Neural cell (in vitro differentiated cells): ENCODE data around the gene MIB1. TPM values are rescaled to one million over a fixed set of nuclear protein-coding genes. Genes with fewer than 3 reads are reported as not detected.

Experiments used
- H2AFZ ChIP-seq: fragments of 200-600, 300-800 bp; sonication (generic), shearing (Covaris generic); 2 replicates; pipeline ENCODE4 v1.6.0; 2014; ENCODE audit warnings: low read depth, mild to moderate bottlenecking, antibody characterized with exemption, low read length, moderate library complexity
- H3F3A ChIP-seq: fragments of 200-600 bp; shearing (Covaris generic); 2 replicates; pipeline ENCODE4 v1.6.1; 2016; ENCODE audit warnings: mild to moderate bottlenecking, moderate library complexity, mixed read lengths, antibody characterized with exemption, low read length; ENCODE audit not compliant: insufficient read depth, poor library complexity, severe bottlenecking
- H3K27ac ChIP-seq: fragments of 200-600, 300-800 bp; sonication (generic), shearing (Covaris generic); 2 replicates; pipeline ENCODE4 v1.5.1; 2014; ENCODE audit warnings: mild to moderate bottlenecking, low read length, moderate library complexity
- H3K27me3 ChIP-seq: fragments of 300-800, 200-600 bp; sonication (generic), shearing (Covaris generic); 2 replicates; pipeline ENCODE4 v1.6.0; 2014; ENCODE audit warnings: mild to moderate bottlenecking, low read depth, low read length, moderate library complexity; ENCODE audit not compliant: insufficient read depth
- H3K36me3 ChIP-seq: fragments of 300-800, 200-600 bp; sonication (generic), shearing (Covaris generic); 2 replicates; pipeline ENCODE4 v1.5.1; 2014; ENCODE audit warnings: mild to moderate bottlenecking, antibody characterized with exemption, low read length, moderate library complexity; ENCODE audit not compliant: insufficient read depth
- H3K4me2 ChIP-seq: fragments of 300-800, 200-600 bp; sonication (generic), shearing (Covaris generic); 2 replicates; pipeline ENCODE4 v1.6.0; 2014; ENCODE audit warnings: mild to moderate bottlenecking, low read length
- H3K4me3 ChIP-seq: fragments of 300-800, 200-600 bp; sonication (generic), shearing (Covaris generic); 2 replicates; pipeline ENCODE4 v1.5.1; 2014; ENCODE audit warnings: mild to moderate bottlenecking, low read length, moderate library complexity
- H3K79me2 ChIP-seq: fragments of 200-600 bp; shearing (Covaris generic); replicated peaks from 2 replicates; pipeline ENCODE4 v1.6.0; 2014; ENCODE audit warnings: mild to moderate bottlenecking, low read length, moderate library complexity; ENCODE audit not compliant: insufficient read depth
- H3K9ac ChIP-seq: fragments of 300-800, 200-600 bp; sonication (generic), shearing (Covaris generic); 2 replicates; pipeline ENCODE4 v1.6.1; 2016; ENCODE audit warnings: mild to moderate bottlenecking, low read length, mixed read lengths
- H3K9me2 ChIP-seq: fragments of 200-600 bp; shearing (Covaris generic); 2 replicates; pipeline ENCODE4 v1.6.1; 2016; ENCODE audit warnings: mild to moderate bottlenecking, low read length, mixed read lengths; ENCODE audit not compliant: insufficient read depth
- H3K9me3 ChIP-seq: fragments of 200-600, 300-800 bp; sonication (generic), shearing (Covaris generic); 2 replicates; pipeline ENCODE4 v1.6.1; 2016; ENCODE audit warnings: mild to moderate bottlenecking, mixed run types, low read length, moderate library complexity, mixed read lengths
- H4K20me1 ChIP-seq: fragments of 200-600 bp; shearing (Covaris generic); 2 replicates; pipeline ENCODE4 v1.6.1; 2016; ENCODE audit warnings: mild to moderate bottlenecking, mixed run types; ENCODE audit not compliant: insufficient read depth
- CTCF ChIP-seq: fragments of 450-650 bp; IDR thresholded peaks from 2 replicates; pipeline ENCODE4 v1.5.1; 2014; ENCODE audit warnings: antibody characterized with exemption, mild to moderate bottlenecking, moderate library complexity; ENCODE audit not compliant: poor library complexity, severe bottlenecking
- EP300 ChIP-seq: fragments of 450-650 bp; conservative IDR thresholded peaks from 2 replicates; pipeline ENCODE4 v1.6.1; 2014; ENCODE audit warnings: antibody characterized with exemption, mild to moderate bottlenecking, moderate library complexity; ENCODE audit not compliant: poor library complexity, severe bottlenecking
- EZH2 ChIP-seq: fragments of 200-600, 300-800 bp; shearing (Covaris generic), sonication (generic); IDR thresholded peaks from 2 replicates; pipeline ENCODE4 v1.6.1; 2014; ENCODE audit warnings: antibody characterized with exemption, low read length, borderline replicate concordance, mild to moderate bottlenecking; ENCODE audit not compliant: insufficient read depth, poor library complexity, severe bottlenecking
- MXI1 ChIP-seq: fragments of 450-650 bp; conservative IDR thresholded peaks from 2 replicates; pipeline ENCODE4 v1.6.1; 2014; ENCODE audit warnings: antibody characterized with exemption, mild to moderate bottlenecking; ENCODE audit not compliant: poor library complexity, severe bottlenecking
- POLR2AphosphoS5 ChIP-seq: IDR thresholded peaks from 2 replicates; pipeline ENCODE4 v1.6.1; 2012
- RAD21 ChIP-seq: fragments of 450-650 bp; conservative IDR thresholded peaks from 2 replicates; pipeline ENCODE4 v1.6.1; 2014; ENCODE audit warnings: antibody characterized with exemption, mild to moderate bottlenecking, moderate library complexity
- REST ChIP-seq: IDR thresholded peaks from 2 replicates; pipeline ENCODE4 v1.6.1; 2012; ENCODE audit warnings: borderline replicate concordance
- SMC3 ChIP-seq: fragments of 450-650 bp; conservative IDR thresholded peaks from 2 replicates; pipeline ENCODE4 v1.6.1; 2014; ENCODE audit warnings: antibody characterized with exemption, mild to moderate bottlenecking, moderate library complexity; ENCODE audit not compliant: poor library complexity
- TAF1 ChIP-seq: IDR thresholded peaks from 2 replicates; pipeline ENCODE4 v1.6.1; 2012; ENCODE audit warnings: low read depth
- polyA plus RNA-seq: library from polyadenylated mRNA; depleted of rRNA; stranded (reverse); fragments of >200 nt; gene quantifications from 2 replicates; pipeline ENCODE4 v1.2.3, GENCODE V29; 2014

The MIB1 gene
- polyA plus RNA-seq, 1 donor from 2014 or later: 68.3 TPM

- H3K4me3 ChIP-seq: no peak overlapping the region
- H3K27me3 ChIP-seq: no peaks in the 10 kb centered on the region
- H3F3A ChIP-seq: no peaks in the 10 kb centered on the region
- H3K4me2 ChIP-seq: no peak overlapping the region
- no peak overlapping the region for H3K9ac ChIP-seq
- no peaks in the 10 kb centered on the region for H3K9me3 ChIP-seq
- no peak overlapping the region for H3K27ac ChIP-seq
- H3K36me3 ChIP-seq: no peaks in the 10 kb centered on the region
- H3K79me2 ChIP-seq: no peaks in the 10 kb centered on the region
- H3K9me2 ChIP-seq: no peaks in the 10 kb centered on the region
- no peaks in the 10 kb centered on the region for H4K20me1 ChIP-seq
- no peak overlapping the region for H2AFZ ChIP-seq
- TF ChIP-seq RAD21: no peak
- no peak for TF ChIP-seq EP300
- TF ChIP-seq SMC3: no peak
- no peak for TF ChIP-seq CTCF
- TF ChIP-seq POLR2AphosphoS5: no peak
- TF ChIP-seq TAF1: no peak
- TF ChIP-seq EZH2: no peak
- no peak for TF ChIP-seq MXI1
- TF ChIP-seq REST: no peak
Observed at GRCh38 chr18:21901423-21901945, 160.9 kb downstream of the MIB1 start.

GRCh38 chr18:21903709-21904108 is 163.1 kb downstream of the MIB1 start:
- Histone ChIP-seq H3K36me3 (no peaks in the 10 kb centered on the region), H3K4me3 (no peak overlapping the region), H2AFZ (no peak overlapping the region), H3K9me2 (no peaks in the 10 kb centered on the region), H3F3A (no peaks in the 10 kb centered on the region), H4K20me1 (no peaks in the 10 kb centered on the region), H3K9me3 (no peaks in the 10 kb centered on the region), H3K27me3 (no peaks in the 10 kb centered on the region), H3K4me2 (no peak overlapping the region), H3K27ac (no peak overlapping the region), H3K79me2 (no peaks in the 10 kb centered on the region), H3K9ac (no peak overlapping the region)
- TF ChIP-seq SMC3: no peak
- no peak for TF ChIP-seq CTCF
- no peak for TF ChIP-seq MXI1
- TF ChIP-seq TAF1: no peak
- TF ChIP-seq EZH2: no peak
- no peak for TF ChIP-seq RAD21
- no peak for TF ChIP-seq REST
- TF ChIP-seq EP300: no peak
- no peak for TF ChIP-seq POLR2AphosphoS5
